Transverse colon (tissue), 4 donors: Measurements from ENCODE around the gene KRT83.

Experiments used
- POLR2A ChIP-seq: fragments of 450-650 bp; IDR thresholded peaks from one replicate; pipeline ENCODE4 v1.6.1; 2016; ENCODE audit warnings: antibody characterized with exemption, mild to moderate bottlenecking, moderate library complexity
- POLR2AphosphoS5 ChIP-seq, 3 donors: sonication (generic); formaldehyde crosslinking; IDR thresholded peaks; one replicate each; pipeline ENCODE4 v1.6.1; 2016; ENCODE audit warnings: antibody characterized with exemption in 3 of 3
- TF ChIP-seq, protein P1 (sequence below), 5 experiments: fragments of 200-600 bp in 3 of 5; fragments of 450-650 bp in 2 of 5; sonication (generic) in 3 of 5; IDR thresholded peaks; 1 replicate in 2 of 5; 2 replicates in 3 of 5; pipeline ENCODE4 v1.5.1; 2016 to 2017; ENCODE audit warnings: antibody characterized with exemption in 5 of 5, inconsistent platforms in 3 of 5, mild to moderate bottlenecking in 2 of 5, moderate library complexity in 1 of 5

GRCh38 chr12:52349196-52349595 is 28.0 kb upstream of the KRT83 start:
- TF ChIP-seq, protein P1, sequence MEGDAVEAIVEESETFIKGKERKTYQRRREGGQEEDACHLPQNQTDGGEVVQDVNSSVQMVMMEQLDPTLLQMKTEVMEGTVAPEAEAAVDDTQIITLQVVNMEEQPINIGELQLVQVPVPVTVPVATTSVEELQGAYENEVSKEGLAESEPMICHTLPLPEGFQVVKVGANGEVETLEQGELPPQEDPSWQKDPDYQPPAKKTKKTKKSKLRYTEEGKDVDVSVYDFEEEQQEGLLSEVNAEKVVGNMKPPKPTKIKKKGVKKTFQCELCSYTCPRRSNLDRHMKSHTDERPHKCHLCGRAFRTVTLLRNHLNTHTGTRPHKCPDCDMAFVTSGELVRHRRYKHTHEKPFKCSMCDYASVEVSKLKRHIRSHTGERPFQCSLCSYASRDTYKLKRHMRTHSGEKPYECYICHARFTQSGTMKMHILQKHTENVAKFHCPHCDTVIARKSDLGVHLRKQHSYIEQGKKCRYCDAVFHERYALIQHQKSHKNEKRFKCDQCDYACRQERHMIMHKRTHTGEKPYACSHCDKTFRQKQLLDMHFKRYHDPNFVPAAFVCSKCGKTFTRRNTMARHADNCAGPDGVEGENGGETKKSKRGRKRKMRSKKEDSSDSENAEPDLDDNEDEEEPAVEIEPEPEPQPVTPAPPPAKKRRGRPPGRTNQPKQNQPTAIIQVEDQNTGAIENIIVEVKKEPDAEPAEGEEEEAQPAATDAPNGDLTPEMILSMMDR (IDR thresholded peaks at IDR 0.05) = no peak
- no peak for TF ChIP-seq POLR2A
- no peak for TF ChIP-seq POLR2AphosphoS5 (IDR thresholded peaks at IDR 0.05)
